Ovary (tissue), 3 donors: ENCODE measurements around the gene ELANE.

ENCODE experiments used
- CTCF ChIP-seq, 3 donors: fragments of 450-650 bp in 2 of 3; fragments of 200-600 bp in 1 of 3; IDR thresholded peaks; one replicate each; pipeline versions ENCODE4 v1.5.1 to v1.8.0; 2016 to 2022; ENCODE audit warnings: antibody characterized with exemption in 3 of 3, mild to moderate bottlenecking in 1 of 3
- EP300 ChIP-seq: sonication (generic); formaldehyde crosslinking; IDR thresholded peaks from one replicate; pipeline ENCODE4 v1.6.1; 2017; ENCODE audit warnings: antibody characterized with exemption
- POLR2A ChIP-seq: fragments of 450-650 bp; IDR thresholded peaks from one replicate; pipeline ENCODE4 v1.6.1; 2017; ENCODE audit warnings: antibody characterized with exemption, mild to moderate bottlenecking, moderate library complexity
- donor health status: DM: no; HTN: no; CAD: no.

- TF ChIP-seq CTCF (IDR thresholded peaks at IDR 0.05): no peak
- no peak for TF ChIP-seq POLR2A
- TF ChIP-seq EP300: no peak
Measured at GRCh38 chr19:821825-822503, 30.1 kb upstream of the ELANE start, which contains the start of gene PLPPR3.
